ENCODE results near the gene PTGIS.

GRCh38 chr20:49593466-49594142, 25.7 kb upstream of the PTGIS start:
- no peak for TF ChIP-seq POLR2A (IDR thresholded peaks at IDR 0.05)
- no peak for TF ChIP-seq CTCF (IDR thresholded peaks at IDR 0.05)

All from esophagus squamous epithelium (tissue), 4 donors.